Vagina (tissue), 2 donors: ENCODE measurements around the gene FAM107B. TPM values are rescaled to one million over a fixed set of nuclear protein-coding genes. Genes with fewer than 3 reads are reported as not detected.
"Not testable (repeated sequence)": the region's sequence is repeated elsewhere in the genome, so short reads cannot be mapped to it uniquely, and the experiment has no call there.

Source experiments
- DNase-seq, 2 donors: peaks; one replicate each; pipeline ENCODE4 v3.0.0-alpha.2; 2017; ENCODE audit errors: extremely low spot score in 2 of 2
- H3K27ac ChIP-seq: fragments of 200-600 bp; sonication (generic); one replicate; pipeline ENCODE4 v1.5.1; 2019
- H3K27me3 ChIP-seq: fragments of 200-600 bp; sonication (generic); one replicate; pipeline ENCODE4 v1.5.1; 2019
- H3K36me3 ChIP-seq, 2 donors: fragments of 200-600 bp; sonication (generic); one replicate each; pipeline ENCODE4 v1.5.1; 2017 to 2019
- H3K4me1 ChIP-seq: fragments of 200-600 bp; sonication (generic); one replicate; pipeline ENCODE4 v1.5.1; 2019
- H3K4me3 ChIP-seq, 2 donors: fragments of 200-600 bp; sonication (generic); 1 replicate in 1 of 2; 2 replicates in 1 of 2; pipeline ENCODE4 v1.5.1; 2016 to 2019
- H3K9me3 ChIP-seq: fragments of 200-600 bp; sonication (generic); one replicate; pipeline ENCODE4 v1.5.1; 2019
- CTCF ChIP-seq, 3 experiments: fragments of 450-650 bp in 2 of 3; fragments of 200-600 bp in 1 of 3; sonication (generic) in 1 of 3; IDR thresholded peaks; one replicate each; pipeline ENCODE4 v1.5.1; 2017 to 2019; ENCODE audit warnings: antibody characterized with exemption in 3 of 3, mild to moderate bottlenecking in 2 of 3, moderate library complexity in 2 of 3
- POLR2A ChIP-seq, 2 donors: fragments of 450-650 bp; IDR thresholded peaks; one replicate each; pipeline ENCODE4 v1.6.1; 2017; ENCODE audit warnings: antibody characterized with exemption in 2 of 2, mild to moderate bottlenecking in 2 of 2, moderate library complexity in 2 of 2
- POLR2AphosphoS5 ChIP-seq, 2 donors: sonication (generic); formaldehyde crosslinking; IDR thresholded peaks; one replicate each; pipeline ENCODE4 v1.9.0; 2017; ENCODE audit warnings: antibody characterized with exemption in 2 of 2, mild to moderate bottlenecking in 2 of 2, low read depth in 1 of 2; ENCODE audit not compliant: insufficient read depth in 1 of 2
- intact Hi-C: fragments of 100-400 bp; cut with DNase I; formaldehyde crosslinking; loops from one replicate; pipeline ENCODE4 v1.15.1; 2023
- total RNA-seq: library from RNA; depleted of rRNA; stranded (reverse); fragments of >200 nt; gene quantifications from one replicate; pipeline ENCODE4 v1.2.3, GENCODE V29; 2016

Gene FAM107B
- total RNA-seq, 1 donor from 2014 or later, result 33.4 TPM

- Histone ChIP-seq H3K4me1 (no peaks in the 10 kb centered on the region), H3K36me3 (no peaks in the 10 kb centered on the region), H3K27ac (no peak overlapping the region), H3K4me3 (no peak overlapping the region), H3K27me3 (no peaks in the 10 kb centered on the region), H3K9me3 (no peaks in the 10 kb centered on the region)
- TF ChIP-seq POLR2AphosphoS5 (IDR thresholded peaks at IDR 0.05; ENCODE audit: insufficient read depth in 1 of 2, low read depth in 1 of 2), result no peak
- no peak for TF ChIP-seq POLR2A (IDR thresholded peaks at IDR 0.05)
- TF ChIP-seq CTCF (IDR thresholded peaks at IDR 0.05), result no peak
- DNase-seq, result no peak
- intact Hi-C loops, result no loop called here
These were observed 46.1 kb upstream of the FAM107B start for GRCh38 chr10:14820775-14821154.

- no peaks in the 10 kb centered on the region for H3K36me3 ChIP-seq
- no peak overlapping the region for H3K4me3 ChIP-seq
- TF ChIP-seq CTCF (IDR thresholded peaks at IDR 0.05) (no peak), POLR2AphosphoS5 (IDR thresholded peaks at IDR 0.05; ENCODE audit: insufficient read depth in 1 of 2, low read depth in 1 of 2) (no peak), POLR2A (IDR thresholded peaks at IDR 0.05) (no peak)
- H3K9me3 ChIP-seq, result no peaks in the 10 kb centered on the region
- DNase-seq, result no peak
- no peaks in the 10 kb centered on the region for H3K4me1 ChIP-seq
- H3K27ac ChIP-seq, result no peak overlapping the region
- intact Hi-C loops, result no loop called here
- H3K27me3 ChIP-seq, result no peaks in the 10 kb centered on the region
These were observed 45.5 kb upstream of the FAM107B start for GRCh38 chr10:14820010-14820774.

- H3K4me3 ChIP-seq, H3K4me1 ChIP-seq, H3K27ac ChIP-seq, H3K36me3 ChIP-seq, DNase-seq, H3K9me3 ChIP-seq, H3K27me3 ChIP-seq, intact Hi-C loops: not testable (repeated sequence)
These were observed 42.0 kb upstream of the FAM107B start for GRCh38 chr10:14816717-14817116.

GRCh38 chr10:14815681-14816080 lies 41.0 kb upstream of the FAM107B start:
- DNase-seq, result no peak
- no peaks in the 10 kb centered on the region for H3K4me1 ChIP-seq
- no peak overlapping the region for H3K27ac ChIP-seq
- no peaks in the 10 kb centered on the region for H3K9me3 ChIP-seq
- no peaks in the 10 kb centered on the region for H3K36me3 ChIP-seq
- H3K27me3 ChIP-seq, result no peaks in the 10 kb centered on the region
- intact Hi-C loops, result no loop called here
- no peak overlapping the region for H3K4me3 ChIP-seq
- TF ChIP-seq POLR2AphosphoS5 (IDR thresholded peaks at IDR 0.05; ENCODE audit: insufficient read depth in 1 of 2, low read depth in 1 of 2) (no peak), POLR2A (IDR thresholded peaks at IDR 0.05) (no peak), CTCF (IDR thresholded peaks at IDR 0.05) (no peak)

- no peak for DNase-seq
- intact Hi-C loops, result no loop called here
- no peak overlapping the region for H3K27ac ChIP-seq
These were observed 37.6 kb upstream of the FAM107B start for GRCh38 chr10:14812271-14812670.

More at GRCh38 chr10:14812271-14812670, 37.6 kb upstream of the FAM107B start:
- Histone ChIP-seq H3K4me1 (no peaks in the 10 kb centered on the region), H3K27me3 (no peaks in the 10 kb centered on the region), H3K36me3 (no peaks in the 10 kb centered on the region), H3K9me3 (no peaks in the 10 kb centered on the region), H3K4me3 (no peak overlapping the region)
- TF ChIP-seq POLR2AphosphoS5 (IDR thresholded peaks at IDR 0.05; ENCODE audit: insufficient read depth in 1 of 2, low read depth in 1 of 2) (no peak), POLR2A (IDR thresholded peaks at IDR 0.05) (no peak), CTCF (IDR thresholded peaks at IDR 0.05) (no peak)
